DMS79 treated with DMSO at 0.1 percent for 48 hours (cell line): Measurements from ENCODE around the gene DPEP2NB.
"Not testable (repeated sequence)": the region's sequence is repeated elsewhere in the genome, so short reads cannot be mapped to it uniquely, and the experiment has no call there.

Experiments used
- DNase-seq: peaks from one replicate; lab custom pipeline; 2025; lab: John Stamatoyannopoulos, UW

The DPEP2NB gene

GRCh38 chr16:68015681-68016080 is at the start of gene DPEP2NB:
Gene DPEP2NB (minus strand): TSS chr16:68015911. CDS start chr16:68015770, 141 bp downstream.
- no peak for DNase-seq

- peak; percentile 48 for DNase-seq
Observed at GRCh38 chr16:68064791-68065365, 49.2 kb upstream of the DPEP2NB start.

GRCh38 chr16:68062910-68063393 is 47.2 kb upstream of the DPEP2NB start:
- no peak for DNase-seq

- no peak for DNase-seq
Observed at GRCh38 chr16:68061396-68061795, 45.7 kb upstream of the DPEP2NB start.

- DNase-seq, result no peak
Observed at GRCh38 chr16:68059804-68060203, 44.1 kb upstream of the DPEP2NB start.

- no peak for DNase-seq
Observed at GRCh38 chr16:68055395-68055794, 39.7 kb upstream of the DPEP2NB start.

GRCh38 chr16:68049449-68049848 is 33.7 kb upstream of the DPEP2NB start:
- no peak for DNase-seq

GRCh38 chr16:68047987-68048386 is 32.3 kb upstream of the DPEP2NB start:
- DNase-seq, result no peak

- no peak for DNase-seq
Observed at GRCh38 chr16:68046106-68046505, 30.4 kb upstream of the DPEP2NB start.

- DNase-seq, result no peak
Observed at GRCh38 chr16:68041783-68042182, 26.1 kb upstream of the DPEP2NB start.

GRCh38 chr16:68040506-68041288 is 25.0 kb upstream of the DPEP2NB start:
- peak; percentile 47 for DNase-seq

- DNase-seq, result no peak
Observed at GRCh38 chr16:68037841-68038597, 22.3 kb upstream of the DPEP2NB start.

- DNase-seq, result no peak
Observed at GRCh38 chr16:68035227-68035626, 19.5 kb upstream of the DPEP2NB start.

GRCh38 chr16:68033101-68033500 is 17.4 kb upstream of the DPEP2NB start:
- DNase-seq, result no peak

- DNase-seq, result peak; percentile 26
Observed at GRCh38 chr16:68031951-68032350, 16.2 kb upstream of the DPEP2NB start.

- not testable (repeated sequence) for DNase-seq
Observed at GRCh38 chr16:68030108-68030507, 14.4 kb upstream of the DPEP2NB start.

- DNase-seq, result no peak
Observed at GRCh38 chr16:68028996-68029395, 13.3 kb upstream of the DPEP2NB start.

GRCh38 chr16:68022728-68023537 is 7.2 kb upstream of the DPEP2NB start, which contains the start of the genes DDX28 and DUS2:
Gene DDX28 (minus strand): TSS chr16:68023232. CDS start chr16:68023202, 30 bp downstream.
Gene DUS2 (plus strand): TSS chr16:68023284. CDS start chr16:68038024, 14,740 bp downstream.
- peak; percentile 50 for DNase-seq

GRCh38 chr16:68022278-68022727 is 6.6 kb upstream of the DPEP2NB start:
- no peak for DNase-seq

- DNase-seq, result no peak
Observed at GRCh38 chr16:68021490-68021889, 5.8 kb upstream of the DPEP2NB start.

- DNase-seq, result no peak
Observed at GRCh38 chr16:68019167-68019680, 3.5 kb upstream of the DPEP2NB start.
